Bronchial epithelial cell (primary cell): Measurements from ENCODE around the gene SF3B5. TPM values are rescaled to one million over a fixed set of nuclear protein-coding genes. Genes with fewer than 3 reads are reported as not detected.
A peak's percentile ranks its signal among the peaks of the same experiment; 100 is the strongest.

Experiments
- DNase-seq: peaks from one replicate; pipeline ENCODE4 v3.0.0-alpha.2; 2010; ENCODE audit warnings: low read depth
- FAIRE-seq: peaks from 2 replicates; lab custom pipeline; 2011; peaks lifted over from hg19 to GRCh38; lab: Jason Lieb, UNC
- H3K27me3 ChIP-seq: 2 replicates; pipeline ENCODE4 v1.5.1; 2011; ENCODE audit warnings: low read length; ENCODE audit not compliant: control insufficient read depth, insufficient read depth
- H3K36me3 ChIP-seq: 2 replicates; pipeline ENCODE4 v1.5.1; 2011; ENCODE audit warnings: low read length; ENCODE audit not compliant: control insufficient read depth, insufficient read depth
- H3K4me3 ChIP-seq: 2 replicates; pipeline ENCODE4 v1.5.1; 2011; ENCODE audit warnings: mild to moderate bottlenecking, low read depth, low read length, control low read depth
- CTCF ChIP-seq: IDR thresholded peaks from 2 replicates; pipeline ENCODE4 v1.5.1; 2011; ENCODE audit warnings: mild to moderate bottlenecking, moderate library complexity, low read length, control low read depth, inconsistent platforms; ENCODE audit not compliant: insufficient read depth, severe bottlenecking
- total RNA-seq: library from RNA; depleted of rRNA; stranded (reverse); fragments of >200 nt; gene quantifications from 2 replicates; pipeline ENCODE4 v1.2.1, GENCODE V29; 2014

The SF3B5 gene
- total RNA-seq, 1 donor from 2014 or later: 113 TPM

GRCh38 chr6:144104488-144104887 lies 9.1 kb upstream of the SF3B5 start:
- no peaks in the 10 kb centered on the region for H3K27me3 ChIP-seq
- no peak for TF ChIP-seq CTCF
- FAIRE-seq (no peak), DNase-seq (no peak)
- H3K36me3 ChIP-seq: no peaks in the 10 kb centered on the region
- H3K4me3 ChIP-seq: no peak overlapping the region

GRCh38 chr6:144103026-144103563 lies 7.7 kb upstream of the SF3B5 start:
- TF ChIP-seq CTCF: no peak
- Histone ChIP-seq H3K27me3 (no peaks in the 10 kb centered on the region), H3K36me3 (no peaks in the 10 kb centered on the region), H3K4me3 (no peak overlapping the region)
- no peak for DNase-seq
- no peak for FAIRE-seq

- Histone ChIP-seq H3K4me3 (no peak overlapping the region), H3K36me3 (no peaks in the 10 kb centered on the region), H3K27me3 (no peaks in the 10 kb centered on the region)
- no peak for TF ChIP-seq CTCF
- DNase-seq: no peak
- no peak for FAIRE-seq
Observed at GRCh38 chr6:144098993-144099392, 3.6 kb upstream of the SF3B5 start.

- Histone ChIP-seq H3K4me3 (peak overlapping the region; percentile 85), H3K36me3 (no peaks in the 10 kb centered on the region), H3K27me3 (no peaks in the 10 kb centered on the region)
- no peak for TF ChIP-seq CTCF
- FAIRE-seq (no peak), DNase-seq (no peak)
Observed at GRCh38 chr6:144094731-144095133, 641 bp downstream of the SF3B5 start.

GRCh38 chr6:144093658-144094057 lies 1.7 kb downstream of the SF3B5 start:
- no peak for TF ChIP-seq CTCF
- H3K36me3 ChIP-seq: no peaks in the 10 kb centered on the region
- DNase-seq (no peak), FAIRE-seq (no peak)
- no peaks in the 10 kb centered on the region for H3K27me3 ChIP-seq
- no peak overlapping the region for H3K4me3 ChIP-seq

GRCh38 chr6:144093236-144093635 lies 2.1 kb downstream of the SF3B5 start:
- DNase-seq (no peak), FAIRE-seq (no peak)
- no peak for TF ChIP-seq CTCF
- Histone ChIP-seq H3K4me3 (no peak overlapping the region), H3K27me3 (no peaks in the 10 kb centered on the region), H3K36me3 (no peaks in the 10 kb centered on the region)
